Measurements from ENCODE around the gene METRN.
"Not testable (repeated sequence)": the region's sequence is repeated elsewhere in the genome, so short reads cannot be mapped to it uniquely, and the experiment has no call there.

Gene METRN

DNA sequence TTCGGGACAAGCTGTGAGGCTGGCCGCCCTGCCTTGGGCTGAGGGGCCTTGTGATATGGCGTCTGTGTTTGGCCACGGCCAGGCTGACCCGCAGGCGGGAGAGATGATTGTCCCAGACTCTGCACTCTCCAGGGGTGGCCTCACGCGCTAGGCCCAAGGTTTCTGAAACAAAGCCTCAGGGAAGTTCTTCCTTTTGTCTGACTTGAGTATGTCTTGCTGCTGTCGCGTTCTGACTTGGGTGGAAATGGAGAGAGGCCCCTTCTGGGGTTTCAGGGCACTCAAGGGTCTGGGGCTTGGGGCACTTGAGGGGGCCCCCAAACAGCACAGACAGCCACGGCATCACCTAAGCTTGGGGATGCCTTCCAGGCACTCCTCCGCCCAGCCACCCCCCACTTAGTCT is 3.8 kb upstream of the METRN start:
- DNase-seq, result no peak

GRCh38 chr16:711548-712320 is 3.2 kb upstream of the METRN start:
- DNase-seq, result no peak

GRCh38 chr16:712740-713250 is 2.1 kb upstream of the METRN start:
- not testable (repeated sequence) for DNase-seq

DNA sequence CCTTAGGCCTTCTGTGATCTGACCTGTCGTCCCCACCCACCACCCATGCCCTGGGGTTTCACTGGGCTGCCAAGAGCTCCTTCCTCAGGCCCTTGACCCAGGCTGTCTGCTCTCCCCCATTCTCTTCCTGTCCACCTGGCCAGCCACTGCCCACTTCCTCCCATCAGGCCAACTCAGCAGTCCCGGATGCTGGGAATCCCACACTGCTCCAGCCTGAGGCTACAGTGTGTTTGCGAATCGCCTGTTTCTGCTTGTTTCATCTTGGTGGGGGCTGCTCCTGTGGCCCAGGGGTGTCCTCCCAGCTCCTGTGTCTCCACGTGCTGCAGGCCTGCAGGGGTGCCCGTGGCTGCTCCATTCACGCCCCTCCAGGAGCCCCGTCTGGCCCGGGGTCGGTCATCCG is 839 bp upstream of the METRN start:
- DNase-seq, result no peak

DNA sequence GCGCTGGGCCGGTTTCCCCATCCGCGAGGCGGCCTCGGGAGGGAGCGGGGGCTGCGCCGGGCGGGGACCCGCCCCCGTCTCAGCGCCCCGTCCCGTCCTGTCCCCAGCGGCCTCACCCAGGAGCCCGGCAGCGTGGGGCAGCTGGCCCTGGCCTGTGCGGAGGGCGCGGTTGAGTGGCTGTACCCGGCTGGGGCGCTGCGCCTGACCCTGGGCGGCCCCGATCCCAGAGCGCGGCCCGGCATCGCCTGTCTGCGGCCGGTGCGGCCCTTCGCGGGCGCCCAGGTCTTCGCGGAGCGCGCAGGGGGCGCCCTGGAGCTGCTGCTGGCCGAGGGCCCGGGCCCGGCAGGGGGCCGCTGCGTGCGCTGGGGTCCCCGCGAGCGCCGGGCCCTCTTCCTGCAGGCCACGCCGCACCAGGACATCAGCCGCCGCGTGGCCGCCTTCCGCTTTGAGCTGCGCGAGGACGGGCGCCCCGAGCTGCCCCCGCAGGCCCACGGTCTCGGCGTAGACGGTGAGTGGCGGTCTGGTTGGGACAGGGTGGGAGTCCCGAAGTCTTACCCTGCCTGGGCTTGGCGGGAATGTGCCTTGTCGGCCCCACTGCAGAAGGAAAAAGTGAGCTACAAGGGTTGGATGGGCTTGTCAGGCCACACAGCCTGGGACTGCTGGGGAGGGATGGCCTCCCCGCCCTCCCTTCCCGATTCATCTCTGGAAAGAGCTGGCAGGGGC is 720 bp downstream of the METRN start:
- no peak for DNase-seq

DNA sequence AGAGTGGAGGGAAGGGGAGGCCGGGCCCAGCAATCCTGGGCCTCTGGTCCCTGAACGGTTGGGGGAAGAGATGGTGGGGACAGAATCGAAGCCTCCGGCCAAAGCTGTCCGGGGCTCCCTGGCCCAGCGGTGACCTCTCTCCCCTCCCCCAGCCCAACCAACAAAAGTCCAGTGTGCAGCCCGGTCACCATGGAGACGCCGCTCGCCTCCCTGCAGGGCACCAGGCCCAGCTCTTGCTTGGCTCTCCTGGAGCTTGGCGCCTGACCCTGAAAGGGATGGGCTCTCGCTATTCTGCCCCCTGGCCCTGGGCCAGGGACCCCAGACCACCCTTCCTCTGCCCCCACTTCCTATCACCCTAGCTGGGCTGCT is 1.3 kb downstream of the METRN start:
- DNase-seq, result no peak

DNA sequence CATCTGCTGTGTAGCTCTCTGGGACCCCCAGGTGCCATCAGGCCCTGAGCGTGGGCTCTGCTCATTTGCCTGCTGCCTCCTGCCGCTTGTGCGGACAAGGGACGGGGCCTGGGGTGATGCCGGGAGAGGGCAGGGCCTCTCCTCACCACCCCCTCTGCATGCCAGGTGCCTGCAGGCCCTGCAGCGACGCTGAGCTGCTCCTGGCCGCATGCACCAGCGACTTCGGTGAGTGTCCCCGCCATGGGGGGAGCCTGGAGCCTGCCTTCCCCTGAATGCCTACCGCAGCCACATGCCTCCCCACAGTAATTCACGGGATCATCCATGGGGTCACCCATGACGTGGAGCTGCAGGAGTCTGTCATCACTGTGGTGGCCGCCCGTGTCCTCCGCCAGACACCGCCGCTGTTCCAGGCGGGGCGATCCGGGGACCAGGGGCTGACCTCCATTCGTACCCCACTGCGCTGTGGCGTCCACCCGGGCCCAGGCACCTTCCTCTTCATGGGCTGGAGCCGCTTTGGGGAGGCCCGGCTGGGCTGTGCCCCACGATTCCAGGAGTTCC is 1.9 kb downstream of the METRN start:
- DNase-seq, result no peak

DNA sequence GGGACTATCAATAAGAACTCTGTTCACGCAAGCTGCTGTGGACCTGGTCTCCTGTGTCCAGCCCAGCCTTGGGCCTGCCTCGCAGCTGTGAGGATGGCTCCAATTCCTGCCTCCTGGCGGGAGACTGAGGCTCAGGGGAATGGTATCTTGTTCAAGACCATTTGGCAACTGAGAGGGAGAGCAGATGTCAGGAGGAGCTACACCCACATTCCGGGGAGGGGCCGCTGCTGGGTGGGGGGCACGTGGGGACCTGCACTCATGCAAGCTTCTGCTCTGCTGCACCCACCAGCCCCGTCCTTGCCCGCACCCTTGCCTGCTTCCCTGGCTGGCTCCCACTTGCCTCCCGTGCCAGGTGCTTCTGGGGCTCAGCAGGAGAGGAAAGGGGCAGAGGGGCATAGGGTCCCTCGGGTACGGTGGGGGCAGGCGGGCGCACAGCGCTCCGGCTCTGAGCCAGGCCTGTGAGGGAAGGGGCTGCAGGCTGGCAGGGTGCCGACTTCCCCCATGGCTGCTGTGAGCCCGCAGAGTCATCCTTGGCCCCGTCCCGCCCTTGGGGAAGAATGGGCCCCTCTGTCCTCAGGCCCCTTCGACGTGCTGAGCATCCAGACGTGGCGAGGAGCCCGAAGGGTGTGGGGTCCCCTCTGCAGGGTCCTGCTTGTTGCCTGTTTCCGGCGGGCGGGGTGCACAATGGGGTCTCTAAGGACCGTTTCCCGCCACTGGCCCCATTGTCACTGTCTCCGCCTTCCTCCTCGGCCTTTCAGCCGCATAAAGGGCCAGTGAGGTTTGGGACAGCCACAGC is 2.7 kb downstream of the METRN start:
- DNase-seq, result no peak

DNA sequence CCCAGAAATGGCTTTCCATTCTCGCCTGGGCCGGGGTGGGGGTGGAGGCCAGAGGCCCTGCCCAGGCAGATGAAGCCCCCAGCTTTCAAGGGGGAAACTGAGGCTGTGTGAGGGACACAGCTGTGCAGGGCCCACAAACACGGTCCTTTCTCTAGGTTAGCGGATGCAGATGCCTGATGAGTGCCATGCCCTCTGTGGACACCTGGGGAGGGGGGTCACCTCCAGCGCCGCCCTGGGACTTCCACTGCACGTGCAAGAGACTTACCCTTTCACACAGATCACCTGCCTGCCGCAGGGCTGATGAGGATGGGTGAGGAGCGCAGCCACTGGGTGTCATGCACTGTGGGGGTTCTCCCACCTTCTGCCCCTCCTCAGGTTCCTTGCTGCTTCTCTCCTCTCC is 3.5 kb downstream of the METRN start:
- no peak for DNase-seq

DNA sequence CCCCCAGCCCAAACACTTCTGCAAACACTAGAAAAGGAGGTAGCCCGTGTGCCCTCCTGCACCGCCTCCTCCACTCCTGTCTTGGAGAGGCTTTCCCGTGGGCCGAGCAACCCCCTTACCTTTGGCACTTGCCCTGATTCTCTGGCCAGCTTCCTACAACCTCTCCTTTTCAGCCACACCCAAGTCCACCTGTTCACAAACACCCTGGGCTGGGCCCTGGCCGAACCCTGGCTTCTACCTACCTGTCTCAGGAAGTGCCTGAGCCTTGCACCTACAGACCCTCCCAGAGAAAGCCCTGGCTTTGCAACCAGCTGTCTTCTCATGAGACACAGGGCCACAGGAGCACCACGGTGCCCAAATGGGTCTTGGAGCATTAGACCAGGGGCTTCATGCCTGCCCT is 4.0 kb downstream of the METRN start:
- DNase-seq, result no peak

DNA sequence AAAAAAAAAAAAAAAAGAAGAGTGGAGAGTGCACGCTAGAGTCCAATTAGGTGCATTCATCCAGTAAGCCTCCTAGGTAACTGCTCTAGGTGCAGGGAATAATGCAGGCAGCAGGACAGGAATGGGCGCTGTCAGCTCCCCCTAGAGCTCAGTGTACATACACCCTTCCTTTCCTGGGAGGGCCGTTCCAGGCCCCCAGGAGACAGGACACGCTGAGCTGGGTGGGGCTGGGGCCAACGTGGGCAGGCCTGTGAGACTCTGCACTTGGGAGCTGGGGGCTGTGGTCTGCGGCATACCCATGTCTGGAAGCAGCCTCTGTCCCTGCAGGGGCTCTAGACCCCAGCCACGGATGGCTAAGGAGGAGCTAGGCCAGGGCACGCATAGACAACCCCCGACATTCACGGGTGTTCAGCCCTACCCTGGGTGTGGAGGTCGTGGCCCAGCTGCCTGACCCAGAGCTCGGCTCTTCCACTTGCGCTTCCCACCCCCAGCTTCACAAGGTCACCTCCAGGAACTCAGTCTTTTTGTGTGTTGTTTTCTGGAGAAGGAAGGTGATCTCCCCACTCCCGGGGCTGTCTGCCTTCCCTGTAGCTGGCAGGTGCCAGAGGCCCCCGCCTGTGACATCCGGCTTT is 5.0 kb downstream of the METRN start:
- no peak for DNase-seq

DNA sequence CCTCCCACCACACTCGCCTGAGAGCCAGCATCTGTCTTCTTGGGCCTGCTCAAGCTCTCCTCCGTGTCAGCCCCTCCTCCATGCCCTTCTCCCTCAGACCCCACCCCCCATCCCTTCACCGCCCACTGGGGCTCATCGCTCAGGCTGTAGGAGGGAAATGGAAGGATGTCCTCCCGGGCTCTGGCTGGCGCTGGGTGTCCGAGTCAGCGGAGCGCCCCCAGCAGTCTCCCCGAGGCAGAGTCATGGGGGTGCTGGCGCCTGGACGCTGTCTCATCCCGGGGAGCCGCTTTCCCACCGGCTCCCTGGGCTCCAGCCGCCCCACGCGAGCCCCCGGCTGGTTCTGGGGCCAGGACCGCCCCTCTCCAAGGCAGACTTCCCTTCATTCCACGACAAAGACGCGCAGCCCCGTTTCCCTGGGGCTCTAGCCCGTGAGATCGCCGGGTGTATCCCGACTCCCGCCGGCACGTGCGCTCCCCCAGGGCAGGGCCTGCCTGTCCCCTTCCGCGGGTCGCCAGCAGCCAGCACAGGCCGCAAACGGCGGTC is 5.6 kb downstream of the METRN start:
- no peak for DNase-seq

- peak; percentile 30 for DNase-seq
These were observed 6.3 kb downstream of the METRN start, which contains the start of gene ANTKMT for GRCh38 chr16:720990-721764. Gene ANTKMT (plus strand): TSS chr16:721146. CDS start chr16:721275, 129 bp downstream.

DNA sequence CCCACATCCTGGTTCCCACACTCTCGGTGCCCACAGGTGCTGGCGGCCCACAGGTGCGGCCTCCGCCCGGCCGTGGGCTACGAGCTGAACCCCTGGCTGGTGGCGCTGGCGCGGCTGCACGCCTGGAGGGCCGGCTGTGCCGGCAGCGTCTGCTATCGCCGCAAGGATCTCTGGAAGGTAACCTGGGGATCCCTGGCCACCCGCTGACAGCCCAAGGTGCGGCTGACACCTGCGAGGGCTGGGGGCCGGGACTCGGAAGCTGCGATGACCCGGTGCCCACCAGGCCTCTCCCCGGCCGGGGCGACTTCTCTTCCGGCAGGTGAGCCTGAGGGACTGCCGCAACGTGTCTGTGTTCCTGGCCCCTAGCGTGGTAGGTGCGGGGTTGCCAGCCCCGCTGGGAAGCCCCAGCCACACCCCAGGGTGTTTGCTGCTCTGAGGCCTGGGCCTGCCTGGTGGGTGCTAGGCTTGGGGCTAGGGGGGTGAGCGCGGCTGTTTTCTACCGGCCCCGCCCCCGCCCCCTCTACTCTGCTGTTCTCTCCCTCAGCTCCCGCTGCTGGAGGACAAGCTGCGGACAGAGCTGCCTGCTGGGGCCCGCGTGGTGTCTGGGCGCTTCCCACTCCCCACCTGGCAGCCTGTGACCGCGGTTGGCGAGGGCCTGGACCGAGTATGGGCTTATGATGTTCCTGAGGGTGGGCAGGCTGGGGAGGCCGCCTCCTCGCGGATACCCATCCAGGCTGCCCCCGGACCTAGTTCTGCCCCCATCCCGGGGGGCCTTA is 7.0 kb downstream of the METRN start:
- DNase-seq, result no peak

DNA sequence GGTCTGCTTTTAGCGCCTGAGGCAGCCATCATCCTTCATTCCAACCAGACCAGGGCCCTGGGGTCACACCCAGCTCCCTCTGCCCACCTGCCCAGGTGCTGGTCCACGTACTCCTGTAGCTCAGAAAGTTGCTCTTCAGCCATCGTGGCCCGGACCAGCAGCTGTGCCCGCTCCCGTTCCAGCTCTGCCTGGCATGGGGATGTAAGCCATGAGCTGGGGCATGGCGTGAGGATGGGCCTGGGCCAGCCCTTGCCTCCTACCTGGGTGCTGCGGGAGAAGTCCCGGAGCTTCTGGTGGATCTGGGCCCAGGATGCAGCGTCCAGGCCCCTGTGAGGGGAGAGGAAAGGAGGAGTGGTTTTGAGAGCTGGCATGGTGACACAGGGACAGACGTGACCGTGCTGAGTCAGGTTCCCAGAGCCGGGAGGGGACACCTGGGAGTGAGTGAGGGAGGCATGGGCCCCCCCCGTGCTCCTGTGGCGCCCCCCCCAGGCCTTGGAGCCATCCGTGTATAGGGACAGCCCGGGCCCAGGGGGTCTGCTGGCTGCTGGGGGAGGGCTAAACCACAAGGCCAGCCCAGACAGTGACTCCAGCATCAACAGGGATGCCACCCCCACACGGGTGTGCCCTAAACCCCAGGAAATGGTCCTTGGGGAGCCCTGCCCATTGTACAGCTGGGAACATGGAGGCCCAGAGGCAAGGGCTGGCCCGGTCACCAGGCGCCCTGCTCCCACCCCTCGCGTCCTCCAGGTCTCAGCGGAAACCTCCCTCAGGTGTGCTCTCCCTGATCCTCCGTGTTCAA is 8.1 kb downstream of the METRN start:
- DNase-seq, result no peak

GRCh38 chr16:723695-724094 is 8.8 kb downstream of the METRN start:
- no peak for DNase-seq

GRCh38 chr16:724188-725040 is 9.5 kb downstream of the METRN start:
- DNase-seq, result no peak

DNA sequence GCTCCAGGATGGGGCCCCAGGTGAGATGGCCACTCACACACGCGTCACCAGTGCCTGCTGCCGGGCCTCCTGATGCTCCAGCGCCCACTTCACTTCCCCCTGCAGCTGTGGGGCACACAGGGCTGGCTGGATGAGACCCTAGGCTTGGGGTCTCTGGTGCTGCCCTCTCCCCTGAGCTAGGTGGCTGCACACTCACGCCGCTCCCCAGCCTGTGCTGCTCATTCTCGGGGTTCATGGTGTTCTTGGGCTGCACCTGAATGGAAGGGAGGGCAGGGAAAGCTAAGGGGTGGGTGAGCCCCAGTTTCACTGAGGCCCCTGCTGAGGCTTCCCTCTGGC is 10.1 kb downstream of the METRN start:
- no peak for DNase-seq
